HT-29 (cell line): ENCODE data around the gene WNK2. TPM values are rescaled to one million over a fixed set of nuclear protein-coding genes. Genes with fewer than 3 reads are reported as not detected.

Experiments used
- DNase-seq: peaks from one replicate; pipeline ENCODE4 v3.0.0-alpha.2; 2015; ENCODE audit warnings: low spot score
- total RNA-seq: library from RNA; depleted of rRNA; stranded (reverse); fragments of >200 nt; shearing (Covaris generic); gene quantifications from 2 replicates; pipeline ENCODE4 v1.2.3, GENCODE V29; 2014

WNK2 gene
- total RNA-seq, 1 experiment from 2014 or later = 28.6 TPM

- no peak for DNase-seq
These were observed 69.7 kb downstream of the WNK2 start for GRCh38 chr9:93253633-93254032.

- DNase-seq = no peak
These were observed 70.1 kb downstream of the WNK2 start for GRCh38 chr9:93254061-93254481.

DNA sequence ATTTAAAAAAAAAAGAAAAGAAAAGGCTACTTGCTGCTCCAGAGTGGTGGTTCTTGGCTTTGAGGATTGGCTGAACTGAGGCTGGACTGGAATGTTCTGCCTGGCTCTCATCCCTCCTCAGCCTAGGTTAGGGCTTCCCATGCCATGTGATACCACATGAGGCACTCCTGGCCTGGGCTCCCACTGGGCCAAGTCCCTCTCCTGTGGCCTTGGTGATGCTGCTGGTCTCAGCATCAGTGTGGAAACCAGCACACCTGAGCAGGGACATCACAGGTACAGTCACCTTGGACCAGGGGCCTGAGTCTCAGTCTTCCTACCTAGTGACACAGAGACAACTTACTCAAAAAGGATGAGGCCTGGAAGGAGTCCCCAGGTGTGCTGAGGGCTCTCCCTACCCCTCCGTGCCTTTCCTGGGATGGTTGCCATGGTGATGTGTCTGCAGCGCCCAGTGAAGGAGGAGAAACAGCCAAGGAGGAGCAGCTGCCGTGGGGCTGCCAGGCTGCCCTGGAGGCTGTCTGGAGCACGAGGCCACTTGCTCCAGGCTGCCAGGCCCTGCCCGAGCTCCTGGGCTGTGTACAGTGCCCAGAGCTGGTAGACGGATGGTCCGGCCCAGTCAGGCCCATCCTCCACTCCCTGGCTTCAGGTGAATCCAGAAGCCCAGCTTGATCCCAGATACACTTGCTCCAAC lies 71.0 kb downstream of the WNK2 start:
- no peak for DNase-seq

- no peak for DNase-seq
These were observed 71.5 kb downstream of the WNK2 start for GRCh38 chr9:93255494-93255867.

DNA sequence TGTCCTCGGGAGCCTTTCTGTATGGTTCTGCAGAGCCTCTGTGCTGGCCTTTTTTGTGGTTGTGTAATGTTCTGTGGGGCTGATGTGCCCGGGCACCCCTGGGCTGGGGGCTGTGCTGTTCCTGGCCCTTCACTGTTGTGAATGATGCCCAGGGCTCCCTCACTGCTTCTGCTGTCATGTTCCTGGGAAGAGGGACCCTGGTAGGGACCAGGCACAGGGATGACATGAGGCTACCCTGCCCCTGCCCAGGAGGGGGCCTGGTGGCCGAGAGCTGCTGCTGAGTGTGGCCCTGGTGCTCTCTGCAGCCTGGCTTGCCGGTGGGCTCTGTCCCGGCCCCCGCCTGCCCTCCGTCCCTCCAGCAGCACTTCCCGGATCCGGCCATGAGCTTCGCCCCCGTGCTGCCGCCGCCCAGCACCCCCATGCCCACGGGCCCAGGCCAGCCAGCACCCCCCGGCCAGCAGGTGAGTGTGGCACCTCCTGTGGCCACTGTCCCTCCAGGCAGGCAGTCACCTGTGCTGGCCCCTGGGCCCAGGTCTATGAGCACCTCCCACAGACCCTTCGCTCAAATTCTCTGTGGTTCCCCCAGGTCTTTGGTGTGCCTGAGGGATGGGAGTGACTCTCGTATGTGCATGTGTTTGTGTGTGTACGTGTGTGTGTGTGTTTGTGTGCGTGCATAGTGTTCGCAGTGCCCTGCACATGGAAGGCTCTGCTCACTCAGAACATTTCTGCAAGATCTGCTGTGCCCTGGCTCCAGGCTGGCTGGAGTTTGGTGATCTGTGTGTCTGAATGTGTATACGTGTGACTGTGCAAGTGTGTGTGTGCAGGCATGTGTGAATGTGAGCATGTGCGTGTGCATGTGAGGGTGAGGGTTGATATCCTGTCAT lies 72.3 kb downstream of the WNK2 start:
- DNase-seq = no peak

DNA sequence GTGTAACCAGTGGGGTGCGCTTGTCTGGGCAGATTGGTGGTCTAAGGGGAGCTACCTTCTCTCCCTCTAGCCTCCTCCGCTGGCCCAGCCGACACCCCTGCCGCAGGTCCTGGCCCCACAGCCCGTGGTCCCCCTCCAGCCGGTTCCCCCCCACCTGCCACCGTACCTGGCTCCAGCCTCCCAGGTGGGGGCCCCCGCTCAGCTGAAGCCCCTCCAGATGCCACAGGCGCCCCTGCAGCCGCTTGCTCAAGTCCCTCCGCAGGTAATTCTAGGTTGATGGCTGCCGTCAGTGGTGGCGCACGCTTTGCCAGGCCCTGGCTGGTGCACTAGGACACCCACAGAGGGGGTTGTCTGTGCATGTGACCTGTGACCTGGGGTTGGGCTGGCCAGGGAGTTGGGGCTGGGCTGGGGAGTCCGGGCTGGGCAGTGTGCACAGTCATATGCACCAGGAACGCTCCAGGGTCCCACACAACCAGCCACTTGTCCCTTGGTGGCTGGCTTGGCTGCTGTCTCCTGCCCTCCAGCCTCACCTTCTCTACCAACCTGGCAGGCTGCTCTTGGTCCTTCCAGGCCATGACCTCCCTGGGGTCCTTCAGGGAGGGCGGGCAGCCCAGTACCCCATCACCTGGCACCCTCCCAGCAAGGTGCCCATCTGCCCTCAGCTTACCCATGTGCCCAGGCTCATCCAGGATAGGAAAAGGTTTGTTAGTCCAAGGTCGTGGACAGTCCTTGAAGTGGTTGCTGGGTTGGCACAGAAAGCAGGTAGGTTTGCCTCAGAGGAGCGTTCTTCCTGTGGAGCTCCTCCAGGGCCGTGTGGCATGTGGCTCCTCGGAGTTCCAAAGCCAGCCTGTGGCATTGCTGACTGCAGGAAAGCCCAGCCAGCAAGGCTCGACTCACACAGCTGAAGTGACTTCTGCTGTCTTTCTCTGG lies 73.2 kb downstream of the WNK2 start:
- DNase-seq = no peak

- DNase-seq = no peak
These were observed 73.9 kb downstream of the WNK2 start for GRCh38 chr9:93257808-93258331.

DNA sequence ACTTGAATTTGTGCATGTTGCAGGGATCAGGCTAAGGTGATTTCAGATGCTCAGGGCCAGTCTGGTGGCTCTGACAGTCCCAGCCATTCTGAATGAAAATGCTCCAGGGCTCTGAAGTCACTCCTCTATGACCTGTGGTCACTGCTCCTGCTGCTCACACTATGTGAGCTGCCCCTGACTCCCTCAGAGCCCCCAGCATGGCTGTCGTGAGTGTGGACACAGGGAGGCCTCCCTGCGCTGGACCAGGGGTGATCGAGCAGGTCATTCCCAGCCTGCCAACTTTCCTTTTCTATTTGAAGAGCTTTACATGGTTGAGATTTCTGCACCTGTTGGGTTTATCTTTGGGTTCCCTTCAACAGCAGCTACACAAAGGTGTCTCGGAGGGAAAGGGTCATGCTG lies 74.5 kb downstream of the WNK2 start:
- DNase-seq = no peak

DNA sequence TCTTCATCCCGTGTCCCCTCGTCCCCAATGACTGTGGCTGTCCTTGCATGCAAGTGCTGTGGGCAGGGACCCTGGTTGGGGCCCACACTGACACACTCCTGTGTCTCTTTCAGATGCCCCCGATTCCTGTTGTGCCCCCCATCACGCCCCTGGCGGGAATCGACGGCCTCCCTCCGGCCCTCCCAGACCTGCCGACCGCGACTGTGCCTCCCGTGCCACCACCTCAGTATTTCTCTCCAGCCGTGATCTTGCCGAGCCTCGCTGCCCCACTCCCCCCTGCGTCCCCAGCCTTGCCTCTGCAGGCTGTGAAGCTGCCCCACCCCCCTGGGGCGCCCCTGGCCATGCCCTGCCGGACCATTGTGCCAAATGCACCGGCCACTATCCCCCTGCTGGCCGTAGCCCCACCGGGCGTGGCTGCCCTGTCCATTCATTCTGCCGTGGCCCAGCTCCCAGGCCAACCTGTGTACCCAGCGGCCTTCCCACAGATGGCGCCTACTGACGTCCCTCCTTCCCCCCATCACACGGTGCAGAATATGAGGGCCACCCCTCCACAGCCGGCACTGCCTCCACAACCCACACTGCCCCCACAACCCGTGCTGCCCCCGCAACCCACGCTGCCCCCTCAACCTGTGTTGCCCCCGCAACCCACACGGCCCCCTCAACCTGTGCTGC lies 75.0 kb downstream of the WNK2 start:
- DNase-seq = no peak

DNA sequence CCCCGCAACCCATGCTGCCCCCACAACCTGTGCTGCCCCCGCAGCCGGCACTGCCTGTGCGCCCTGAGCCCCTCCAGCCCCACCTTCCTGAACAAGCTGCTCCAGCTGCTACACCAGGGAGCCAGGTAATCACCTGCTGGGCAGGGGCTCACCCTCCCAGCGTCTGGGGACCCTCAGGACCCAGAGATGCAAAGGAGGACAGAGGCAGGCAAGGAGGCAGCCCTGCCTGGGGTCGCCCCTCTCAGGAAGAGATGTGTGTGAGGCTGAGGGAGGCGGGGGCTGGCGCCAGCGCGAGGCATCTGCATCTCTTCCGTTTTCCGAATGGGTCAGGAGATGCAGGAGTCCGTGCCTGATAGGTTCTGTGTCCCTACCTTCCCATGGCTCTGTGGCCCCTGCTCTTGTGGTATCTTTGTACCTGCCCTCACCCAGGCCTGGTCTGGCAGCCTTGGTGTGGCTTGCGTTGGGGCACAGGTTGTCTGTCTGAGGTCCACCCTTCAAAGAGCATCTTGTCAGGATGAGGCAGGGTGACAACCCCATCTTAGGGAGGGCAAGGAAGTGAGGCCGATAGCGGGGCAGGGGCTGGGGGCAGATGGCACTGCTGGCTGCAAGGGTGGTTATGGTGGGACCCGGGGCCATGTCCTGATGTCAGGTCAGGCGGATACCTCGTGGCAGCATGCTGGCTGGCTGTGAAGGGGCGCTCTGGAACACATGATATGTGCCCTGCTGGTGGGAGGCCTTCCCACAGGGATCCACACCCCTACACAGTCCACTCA lies 75.7 kb downstream of the WNK2 start:
- no peak for DNase-seq

GRCh38 chr9:93260263-93261066 lies 76.5 kb downstream of the WNK2 start:
- no peak for DNase-seq

- DNase-seq = no peak
These were observed 77.3 kb downstream of the WNK2 start for GRCh38 chr9:93261281-93261680.

DNA sequence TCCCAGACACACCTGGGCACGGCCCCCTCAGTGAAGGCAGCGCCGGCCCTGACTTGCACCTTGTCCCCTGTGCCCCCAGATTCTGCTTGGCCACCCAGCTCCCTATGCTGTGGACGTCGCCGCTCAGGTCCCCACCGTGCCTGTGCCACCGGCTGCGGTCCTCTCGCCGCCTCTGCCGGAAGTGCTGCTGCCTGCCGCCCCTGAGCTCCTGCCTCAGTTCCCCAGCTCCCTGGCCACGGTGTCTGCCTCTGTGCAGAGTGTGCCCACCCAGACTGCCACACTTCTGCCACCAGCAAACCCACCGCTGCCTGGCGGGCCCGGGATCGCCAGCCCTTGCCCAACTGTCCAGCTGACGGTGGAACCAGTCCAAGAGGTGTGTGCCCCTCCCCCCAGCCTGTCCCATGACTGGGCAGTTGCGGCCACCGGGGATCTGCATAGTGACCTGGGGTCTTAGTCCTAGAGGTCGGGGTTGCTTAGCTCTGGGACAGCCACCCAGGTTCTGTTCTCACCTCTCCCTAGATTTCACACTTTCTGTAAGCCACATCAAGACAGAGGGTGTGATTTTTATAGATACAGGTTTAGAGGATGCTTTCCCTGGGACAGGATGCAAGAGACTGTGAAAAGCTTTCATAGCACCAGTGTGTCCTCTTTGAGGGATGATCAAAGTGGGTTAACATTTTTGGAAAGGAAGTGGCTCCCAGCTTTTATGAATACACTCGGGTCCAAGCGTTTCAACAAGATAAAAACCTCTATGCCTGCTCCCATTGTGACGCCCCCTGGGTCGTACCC lies 78.0 kb downstream of the WNK2 start:
- DNase-seq = no peak

DNA sequence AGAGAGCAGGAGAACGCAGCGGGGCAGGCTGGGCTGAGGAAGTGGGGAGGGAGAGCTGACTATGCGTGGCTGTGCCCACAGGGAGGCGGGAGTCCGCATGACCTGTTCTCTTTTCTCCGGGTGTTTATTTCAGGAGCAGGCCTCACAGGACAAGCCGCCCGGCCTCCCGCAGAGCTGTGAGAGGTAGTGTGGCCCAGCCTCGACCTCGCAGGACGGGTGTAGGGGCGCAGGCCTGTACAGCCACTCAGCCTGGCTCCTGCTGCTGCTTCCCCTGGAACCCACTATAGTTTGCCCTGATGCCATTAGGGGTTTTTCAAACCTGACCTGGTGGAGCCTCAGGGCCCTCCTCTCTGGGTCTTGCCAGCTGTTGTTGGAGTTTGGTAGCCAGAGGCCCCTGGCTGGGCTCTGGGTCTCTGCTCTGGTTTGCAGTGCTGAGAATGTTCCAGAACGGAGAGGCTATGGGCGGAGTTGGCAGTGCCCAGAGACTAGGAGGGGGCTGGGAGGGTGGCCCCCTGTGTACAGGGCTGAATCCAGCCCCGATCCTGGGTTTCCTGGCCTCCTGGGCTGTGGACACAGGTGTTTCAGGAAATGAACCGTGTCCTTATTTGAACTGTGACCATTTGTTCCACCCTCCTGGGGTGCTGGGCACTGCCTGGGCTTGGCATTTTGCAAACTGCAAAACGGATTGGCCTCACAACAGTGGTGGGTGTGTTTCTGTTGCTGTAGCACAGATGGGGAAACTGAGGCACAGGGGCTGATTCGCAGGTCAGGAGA lies 78.8 kb downstream of the WNK2 start:
- no peak for DNase-seq

DNA sequence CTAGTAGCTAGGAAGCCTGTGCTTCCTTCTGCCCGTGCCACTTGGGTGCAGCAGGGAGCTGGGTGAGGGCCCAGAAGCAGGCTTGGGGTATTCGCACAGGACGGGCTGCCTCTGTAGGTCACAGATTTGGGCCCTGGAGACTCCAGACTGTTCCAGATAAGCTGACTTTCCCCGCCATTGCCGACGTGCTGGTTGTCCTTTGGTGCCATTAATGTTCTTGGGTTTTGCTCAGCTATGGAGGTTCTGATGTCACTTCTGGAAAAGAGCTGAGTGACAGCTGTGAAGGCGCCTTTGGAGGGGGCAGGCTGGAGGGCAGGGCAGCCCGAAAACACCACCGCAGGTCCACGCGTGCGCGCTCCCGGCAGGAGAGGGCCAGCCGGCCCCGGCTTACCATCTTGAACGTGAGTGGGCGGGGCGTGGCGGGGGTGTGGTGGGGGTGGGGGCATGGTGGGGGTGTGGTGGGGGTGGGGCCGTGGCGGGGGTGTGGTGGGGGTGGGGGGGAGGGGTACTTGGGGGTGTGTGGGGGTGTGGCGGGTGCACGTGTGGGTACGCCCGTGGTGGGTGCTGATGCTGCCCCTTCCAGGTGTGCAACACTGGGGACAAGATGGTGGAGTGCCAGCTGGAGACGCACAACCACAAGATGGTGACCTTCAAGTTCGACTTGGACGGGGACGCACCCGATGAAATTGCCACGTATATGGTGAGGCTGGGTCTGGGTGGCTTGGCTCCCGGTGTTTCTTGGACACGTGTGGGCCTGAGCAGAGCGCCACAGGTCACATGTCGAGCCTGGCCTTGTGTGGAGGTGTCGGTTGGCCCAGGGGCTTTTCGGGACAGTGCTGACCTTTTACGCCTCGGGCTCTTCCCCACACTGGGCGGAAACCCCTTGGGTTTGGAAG lies 79.6 kb downstream of the WNK2 start:
- no peak for DNase-seq

GRCh38 chr9:93264338-93265125 lies 80.6 kb downstream of the WNK2 start:
- DNase-seq = no peak
